A549 (cell line): ENCODE results near the gene ARID1B.

ENCODE experiments used
- BHLHE40 ChIP-seq: IDR thresholded peaks from 2 replicates; pipeline ENCODE4 v1.6.1; 2012; ENCODE audit warnings: low read depth, low read length, inconsistent platforms
- CTCF ChIP-seq: fragments of >200 bp; sonication (Bioruptor Twin); formaldehyde crosslinking; IDR thresholded peaks from 3 replicates; pipeline ENCODE4 v1.5.1; 2016
- EP300 ChIP-seq, 2 experiments: fragments of >200 bp; sonication (Bioruptor Twin); formaldehyde crosslinking; IDR thresholded peaks; 2 replicates in 1 of 2; 3 replicates in 1 of 2; pipeline ENCODE4 v1.6.1; 2016 to 2017
- FOSB ChIP-seq: fragments of 250-450 bp; sonication (Bioruptor Pico); IDR thresholded peaks from 2 replicates; pipeline ENCODE4 v1.5.0; 2020; ENCODE audit warnings: mild to moderate bottlenecking, moderate library complexity
- JUN ChIP-seq, 2 experiments: fragments of >200 bp; sonication (Bioruptor Twin); formaldehyde crosslinking; IDR thresholded peaks; 2 replicates in 1 of 2; 3 replicates in 1 of 2; pipeline ENCODE4 v1.6.1; 2016 to 2017
- KDM1A ChIP-seq: fragments of 200-600 bp; sonication (generic); IDR thresholded peaks from 2 replicates; pipeline ENCODE4 v1.6.1; 2016; ENCODE audit warnings: low read depth, mild to moderate bottlenecking
- MAX ChIP-seq: IDR thresholded peaks from 2 replicates; pipeline ENCODE4 v1.6.1; 2012
- NR3C1 ChIP-seq: fragments of >200 bp; sonication (Bioruptor Twin); formaldehyde crosslinking; IDR thresholded peaks from 3 replicates; pipeline ENCODE4 v1.6.1; 2017
- POLR2A ChIP-seq: IDR thresholded peaks from 2 replicates; pipeline ENCODE4 v1.6.1; 2012; ENCODE audit warnings: mild to moderate bottlenecking, low read length
- RAD21 ChIP-seq, 2 experiments: fragments of >200 bp in 1 of 2; sonication (Bioruptor Twin) in 1 of 2; formaldehyde crosslinking in 1 of 2; IDR thresholded peaks in 1 of 2; conservative IDR thresholded peaks in 1 of 2; 2 replicates in 1 of 2; 3 replicates in 1 of 2; pipeline ENCODE4 v1.6.1; 2012 to 2018; ENCODE audit warnings: inconsistent platforms in 1 of 2
- REST ChIP-seq: fragments of 200-600 bp; sonication (generic); IDR thresholded peaks from 2 replicates; pipeline ENCODE4 v1.6.1; 2016; ENCODE audit warnings: antibody characterized with exemption, mild to moderate bottlenecking, moderate library complexity
- ZFP36 ChIP-seq: fragments of 450-650 bp; IDR thresholded peaks from 2 replicates; pipeline ENCODE4 v1.6.1; 2014; ENCODE audit warnings: borderline replicate concordance; ENCODE audit not compliant: partially characterized antibody

- TF ChIP-seq NR3C1 (no peak), FOSB (CRISPR knock-in tag) (no peak), CTCF (no peak), ZFP36 (no peak), POLR2A (no peak), MAX (no peak), JUN (IDR thresholded peaks at IDR 0.05) (no peak), REST (no peak), RAD21 (conservative IDR thresholded peaks at IDR 0.05 in 1 of 2, IDR thresholded peaks at IDR 0.05 in 1 of 2) (no peak), EP300 (IDR thresholded peaks at IDR 0.05) (no peak), KDM1A (no peak), BHLHE40 (no peak)
Measured at GRCh38 chr6:156825475-156825874, 48.3 kb downstream of the ARID1B start.
